GM19455 (cell line): Measurements from ENCODE around the gene TOM1L2.
"Not testable (repeated sequence)": the region's sequence is repeated elsewhere in the genome, so short reads cannot be mapped to it uniquely, and the experiment has no call there.

Experiments used
- ATAC-seq: cut with Tn5 transposase; IDR thresholded peaks from one replicate; pipeline ENCODE4 v1.9.1; 2021; ENCODE audit not compliant: unreplicated experiment

TOM1L2 gene

DNA sequence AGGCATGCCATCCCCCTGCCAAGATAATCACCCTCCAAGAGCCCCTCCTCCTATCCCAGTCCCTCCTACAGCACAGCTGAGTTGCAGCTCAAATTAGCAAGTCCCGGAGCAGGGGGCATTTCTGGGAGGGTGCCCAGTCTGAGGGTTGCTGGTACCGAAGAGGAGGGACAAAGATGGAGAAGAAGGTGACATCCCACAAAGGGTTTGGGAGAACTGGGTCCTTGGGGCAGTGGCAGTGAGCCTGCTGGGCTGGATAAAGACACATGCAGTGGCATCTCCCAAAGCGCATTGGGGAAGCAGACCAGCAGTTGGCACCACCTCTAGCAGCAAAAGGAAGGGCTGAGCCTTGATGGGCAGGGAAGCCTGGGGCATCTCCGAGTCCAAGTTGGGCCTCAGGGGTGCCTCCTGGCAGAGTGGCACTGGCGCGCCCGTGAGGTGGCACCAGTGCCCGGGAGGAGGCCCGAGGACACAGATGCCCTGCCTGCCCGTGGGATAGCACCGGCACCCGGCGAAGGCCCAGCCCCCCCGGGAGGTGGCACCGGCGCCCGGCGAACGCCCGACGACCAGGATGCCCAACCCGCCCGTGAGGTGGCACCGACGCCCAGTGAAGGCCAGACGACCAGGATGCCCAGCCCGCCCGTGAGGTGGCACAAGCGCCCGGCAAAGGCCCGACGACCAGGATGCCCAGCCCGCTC, 622 bp downstream of the TOM1L2 start:
- ATAC-seq: no peak

DNA sequence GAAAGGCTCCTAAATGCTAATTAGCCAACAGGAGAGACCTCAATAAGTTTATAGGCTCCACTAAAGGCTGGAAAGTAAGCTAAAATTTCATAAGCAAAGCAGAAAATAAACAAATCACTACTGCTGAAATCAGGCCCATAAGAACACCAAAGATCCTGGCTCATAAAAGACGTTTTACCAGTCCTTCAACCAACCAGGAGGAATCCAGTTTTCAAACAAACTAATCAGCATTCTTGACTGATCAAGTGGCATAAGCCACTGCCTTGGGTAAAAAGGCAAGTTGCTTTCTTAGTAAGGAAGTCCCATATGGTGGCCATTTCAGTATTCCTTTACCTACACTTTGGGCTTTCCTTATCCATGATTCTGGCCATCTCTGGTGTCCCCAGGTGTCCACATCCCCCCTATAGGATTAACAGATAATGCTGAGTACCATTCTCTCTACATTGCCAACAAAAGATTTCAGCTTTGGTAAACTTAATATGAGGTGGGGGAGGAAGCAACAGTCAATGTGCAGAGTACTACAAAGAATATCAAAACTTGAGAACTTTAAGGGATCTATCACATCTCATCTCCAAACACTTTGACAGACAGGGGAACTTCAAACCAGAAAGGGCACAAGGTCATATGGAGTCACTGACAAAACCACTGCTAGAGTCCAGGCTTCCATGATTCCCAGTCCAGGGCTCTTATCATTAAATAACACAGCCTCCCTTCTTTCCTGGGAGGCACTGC, 1.3 kb downstream of the TOM1L2 start:
- ATAC-seq: no peak

GRCh38 chr17:17966399-17966798, 5.8 kb downstream of the TOM1L2 start:
- ATAC-seq: no peak

DNA sequence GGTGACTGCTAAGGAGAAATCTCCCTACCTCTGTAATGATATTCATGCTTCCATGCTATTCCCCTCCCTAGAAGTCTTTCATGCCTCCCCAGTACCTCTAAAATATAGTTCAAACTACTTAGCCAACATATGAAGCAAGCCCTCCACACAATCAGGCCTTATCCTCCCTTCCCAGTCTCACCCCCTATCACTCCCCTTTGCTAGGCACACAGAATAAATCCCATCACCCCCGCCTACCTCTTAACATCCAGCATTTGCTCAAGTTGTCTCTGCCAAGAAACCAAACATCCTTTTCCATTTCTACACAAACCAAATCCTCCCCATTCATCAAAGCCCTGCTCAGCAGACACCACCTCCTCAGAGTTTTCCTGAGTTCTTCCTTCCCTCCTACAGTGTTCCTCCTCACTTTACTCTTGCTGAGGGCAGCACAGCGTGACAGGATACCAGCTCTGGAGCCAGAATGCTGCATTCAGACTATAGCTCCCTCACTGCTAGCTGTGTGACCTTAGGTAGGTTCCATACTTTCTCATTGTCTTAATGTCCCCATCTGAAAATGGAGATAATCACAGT, 7.0 kb downstream of the TOM1L2 start:
- no peak for ATAC-seq

DNA sequence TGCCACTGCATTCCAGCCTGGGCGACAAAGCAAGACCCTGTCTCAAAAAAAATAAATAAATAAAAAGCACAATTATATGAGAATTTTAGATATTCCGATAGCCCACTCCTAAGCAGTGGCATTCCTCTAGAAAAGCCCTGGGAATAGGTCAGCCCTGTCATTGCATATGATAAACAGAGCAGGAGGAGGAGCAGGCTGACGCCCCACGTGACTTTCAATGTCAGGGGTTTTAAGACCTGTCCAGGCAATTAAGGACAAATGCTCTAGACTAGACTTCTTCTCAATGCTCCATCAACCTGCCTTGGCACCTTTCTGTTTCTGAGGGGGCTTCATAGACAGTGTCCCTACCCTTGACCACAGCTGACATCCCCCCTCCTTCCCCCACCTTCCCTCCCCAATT, 7.5 kb downstream of the TOM1L2 start:
- ATAC-seq: no peak

DNA sequence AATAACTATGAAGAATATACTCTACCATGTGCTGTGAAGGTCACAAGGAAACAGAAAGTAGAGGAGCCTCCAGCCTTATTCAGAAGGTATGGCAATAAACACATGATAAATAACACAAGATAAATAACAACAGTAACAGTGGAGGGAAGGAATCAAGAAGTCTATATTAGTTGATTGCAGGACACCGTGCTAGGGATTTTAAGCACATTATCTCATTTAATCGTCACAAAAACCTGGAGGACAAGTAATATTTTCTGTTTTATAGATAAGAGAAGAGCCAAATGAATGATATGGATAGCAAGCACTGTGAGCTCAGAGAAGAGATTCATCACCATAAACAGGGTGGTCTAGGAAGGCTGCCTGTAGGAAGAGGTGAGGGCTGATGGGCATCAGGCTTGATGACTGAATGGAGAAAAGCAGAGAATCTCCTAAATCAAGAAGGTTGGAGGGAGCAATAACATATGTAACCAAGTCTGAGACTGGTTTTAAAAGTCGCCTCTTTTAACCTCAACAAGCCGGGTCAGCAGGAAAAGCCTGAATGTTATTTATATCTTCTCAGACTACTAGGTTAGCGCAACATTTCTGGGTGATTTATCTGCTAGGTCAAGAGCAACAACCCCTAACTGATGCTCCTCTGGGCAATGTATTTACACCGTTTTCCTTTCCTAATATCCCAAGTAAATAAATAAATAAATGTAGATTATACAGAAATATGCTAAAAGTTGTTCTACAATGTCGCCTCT, 8.3 kb downstream of the TOM1L2 start:
- no peak for ATAC-seq

- no peak for ATAC-seq
These were observed 9.1 kb downstream of the TOM1L2 start for GRCh38 chr17:17963066-17963465.

DNA sequence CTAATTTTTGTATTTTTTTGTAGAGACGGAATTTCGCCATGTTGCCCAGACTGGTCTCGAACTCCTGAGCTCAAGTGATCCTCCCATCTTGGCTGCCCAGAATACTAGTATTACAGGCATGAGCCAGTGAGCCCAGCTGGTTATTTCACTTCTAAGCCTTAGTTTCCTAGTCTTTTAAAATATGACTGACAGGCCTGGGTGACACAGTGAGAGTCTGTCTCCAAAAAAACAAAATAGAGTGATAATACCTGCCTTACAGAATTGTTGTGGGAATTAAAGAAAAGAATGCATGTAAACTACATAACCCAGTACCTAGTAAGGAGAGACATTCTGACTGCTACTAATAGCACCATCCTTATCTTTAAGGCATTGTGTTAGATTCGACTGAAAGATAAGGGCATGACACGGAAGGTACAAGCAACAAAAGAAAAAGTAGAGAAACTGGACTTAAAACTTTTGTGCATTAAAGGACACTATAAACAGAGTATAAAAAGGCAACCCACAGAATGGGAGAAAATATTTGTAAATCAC, 11.6 kb downstream of the TOM1L2 start:
- ATAC-seq: no peak

DNA sequence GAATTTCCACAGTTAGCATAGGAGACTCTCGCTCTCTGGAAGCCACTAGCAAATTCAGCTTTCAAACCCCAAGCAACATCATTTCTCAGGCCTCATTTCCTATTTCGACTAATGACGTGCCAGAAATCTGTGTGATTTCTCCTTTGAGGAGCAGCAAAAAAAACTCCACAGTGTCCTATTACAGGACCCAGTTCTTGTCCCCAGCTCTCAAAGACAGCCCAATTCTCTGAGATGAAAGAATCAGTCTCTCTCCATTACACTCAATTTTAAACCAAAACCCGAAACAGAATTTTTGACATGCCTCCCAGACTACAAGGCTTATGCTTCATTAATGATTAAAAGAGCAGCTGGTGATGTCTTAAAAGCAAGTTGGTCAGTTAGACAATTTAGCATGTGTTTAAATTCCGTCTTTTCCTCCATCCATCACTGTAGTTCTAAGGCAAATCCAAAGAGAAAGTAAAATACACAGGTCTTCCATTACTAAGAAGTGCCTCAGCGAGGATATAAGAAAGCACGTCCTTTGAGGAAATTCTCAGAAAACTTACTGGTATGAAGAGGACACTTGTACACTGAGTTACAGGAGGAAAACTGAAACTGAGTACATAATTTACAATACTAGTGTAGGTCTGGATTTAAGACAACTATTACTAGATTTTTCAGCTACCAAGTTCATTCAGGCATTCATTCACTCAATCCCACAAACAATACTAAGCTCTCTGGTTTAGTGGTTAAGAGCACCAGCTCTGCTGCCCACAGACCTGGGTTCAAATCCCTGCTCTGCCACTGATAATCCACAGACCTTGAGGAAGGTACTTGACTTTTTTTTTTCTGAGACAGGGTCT, 12.5 kb downstream of the TOM1L2 start:
- no peak for ATAC-seq

GRCh38 chr17:17958982-17959381, 13.2 kb downstream of the TOM1L2 start:
- no peak for ATAC-seq

DNA sequence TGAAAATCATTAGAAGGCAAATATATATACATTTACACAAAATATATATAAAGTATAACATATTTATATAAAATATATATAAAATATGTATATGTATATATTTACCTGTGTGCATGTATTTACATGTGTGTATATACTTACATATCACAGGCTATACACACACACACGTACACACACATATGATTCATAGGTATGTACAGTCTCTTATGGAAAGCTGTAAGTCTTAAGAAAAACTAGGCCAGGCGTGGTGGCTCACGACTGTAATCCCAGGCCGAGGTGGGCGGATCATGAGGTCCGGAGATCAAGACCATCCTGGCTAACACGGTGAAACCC, 14.7 kb downstream of the TOM1L2 start:
- no peak for ATAC-seq

- not testable (repeated sequence) for ATAC-seq
These were observed 16.3 kb downstream of the TOM1L2 start for GRCh38 chr17:17955790-17956341.

GRCh38 chr17:17954079-17954478, 18.1 kb downstream of the TOM1L2 start:
- no peak for ATAC-seq

- no peak for ATAC-seq
These were observed 19.5 kb downstream of the TOM1L2 start for GRCh38 chr17:17952691-17953090.

- no peak for ATAC-seq
These were observed 20.7 kb downstream of the TOM1L2 start for GRCh38 chr17:17951524-17951923.

DNA sequence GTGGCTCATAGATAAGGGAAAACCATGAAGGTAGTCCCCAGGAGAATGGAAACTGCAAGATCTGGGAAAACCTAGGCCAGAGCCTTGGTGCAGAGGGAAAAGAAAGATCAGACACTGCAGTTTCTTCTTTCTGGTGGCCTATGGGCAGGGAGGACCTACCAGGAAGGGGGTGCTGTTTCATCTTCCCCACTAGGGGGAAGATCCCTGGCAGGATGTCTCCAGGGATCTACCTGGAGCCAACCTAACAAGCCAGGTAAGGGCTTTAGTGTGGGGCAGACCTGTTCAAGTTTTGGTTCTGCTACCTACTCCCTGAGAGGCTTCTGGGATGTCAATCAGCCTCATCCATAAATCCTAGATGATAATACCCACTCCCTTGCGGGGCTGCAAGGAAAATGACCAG, 21.4 kb downstream of the TOM1L2 start:
- ATAC-seq: no peak

DNA sequence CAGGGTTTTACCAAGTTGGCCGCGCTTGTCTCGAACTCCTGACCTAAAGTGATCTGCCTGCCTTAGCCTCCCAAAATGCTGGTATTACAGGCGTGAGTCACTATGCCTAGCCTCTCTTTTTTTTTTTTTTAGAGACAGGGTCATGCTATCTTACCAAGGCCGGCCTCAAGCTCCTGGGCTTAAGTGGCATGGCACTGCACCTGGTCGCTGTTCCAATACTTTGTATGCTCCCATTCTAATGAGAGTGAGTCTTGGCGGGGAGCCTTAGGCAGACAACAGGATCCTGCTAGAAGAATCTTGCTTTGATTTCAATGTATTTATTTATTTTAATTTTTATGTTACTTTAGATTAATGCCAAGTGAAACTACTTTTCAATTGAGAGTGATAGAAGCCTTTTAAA, 21.9 kb downstream of the TOM1L2 start:
- ATAC-seq: no peak

- no peak for ATAC-seq
These were observed 24.2 kb downstream of the TOM1L2 start for GRCh38 chr17:17947966-17948365.

DNA sequence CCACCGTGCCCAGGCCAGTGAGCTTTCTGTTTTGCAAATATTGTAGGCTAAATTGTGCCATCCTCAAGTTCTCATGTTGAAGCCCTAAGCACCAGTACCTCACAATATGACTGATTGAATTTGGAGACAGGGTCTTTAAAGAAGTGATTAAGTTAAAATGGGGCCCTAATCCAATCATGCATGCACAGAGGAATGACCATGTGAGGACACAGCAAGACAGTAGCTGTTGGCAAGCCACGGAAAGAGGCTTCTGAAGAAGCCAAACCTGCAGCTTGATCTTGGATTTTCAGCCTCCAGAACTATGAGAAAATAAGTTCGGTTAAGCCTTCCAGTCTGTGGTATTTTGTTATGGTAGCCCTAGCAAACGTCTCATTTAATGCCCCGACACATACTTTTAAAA, 24.9 kb downstream of the TOM1L2 start:
- ATAC-seq: no peak

DNA sequence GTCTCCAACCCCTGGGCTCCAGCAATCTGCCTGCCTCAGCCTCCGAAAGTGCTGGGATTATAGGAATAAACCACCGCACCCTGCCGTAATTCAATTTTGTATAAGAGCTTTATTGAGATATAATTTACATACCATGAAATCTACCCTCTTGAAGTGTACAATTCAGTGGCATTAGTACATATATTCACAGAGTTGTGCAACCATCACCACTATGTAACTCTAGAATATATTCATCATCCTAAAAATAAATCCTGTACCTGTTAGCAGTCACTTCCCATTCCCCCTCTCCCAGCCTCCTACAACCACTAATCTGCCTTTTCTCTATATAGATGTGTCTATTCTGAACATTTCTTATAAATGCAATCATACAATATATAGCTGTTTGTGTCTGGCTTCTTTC, 26.1 kb downstream of the TOM1L2 start:
- ATAC-seq: no peak
